DOHH2 (cell line): ENCODE measurements around the gene MYH11.
"Not testable (repeated sequence)": the region's sequence is repeated elsewhere in the genome, so short reads cannot be mapped to it uniquely, and the experiment has no call there.

Experiments used
- H3F3A ChIP-seq: fragments of 200-600 bp; sonication (generic), shearing (Covaris generic); 2 replicates; pipeline ENCODE4 v1.6.0; 2016; ENCODE audit warnings: antibody characterized with exemption, mild to moderate bottlenecking; ENCODE audit not compliant: control insufficient read depth, insufficient read depth
- H3K27ac ChIP-seq: fragments of 200-600 bp; sonication (generic); 2 replicates; pipeline ENCODE4 v1.5.1; 2014; ENCODE audit warnings: low read depth, mild to moderate bottlenecking, low read length, moderate library complexity
- H3K27me3 ChIP-seq: fragments of 200-600 bp; sonication (generic); 2 replicates; pipeline ENCODE4 v1.6.1; 2014; ENCODE audit warnings: mild to moderate bottlenecking, low read length, mixed read lengths; ENCODE audit not compliant: control insufficient read depth
- H3K36me3 ChIP-seq: fragments of 200-600 bp; sonication (generic); 2 replicates; pipeline ENCODE4 v1.6.1; 2014; ENCODE audit warnings: mild to moderate bottlenecking, low read length, moderate library complexity, mixed read lengths; ENCODE audit not compliant: control insufficient read depth
- H3K4me1 ChIP-seq: fragments of 200-600 bp; sonication (generic); 2 replicates; pipeline ENCODE4 v1.6.1; 2014; ENCODE audit warnings: mild to moderate bottlenecking, low read length, mixed read lengths; ENCODE audit not compliant: control insufficient read depth
- H3K4me2 ChIP-seq: fragments of 200-600 bp; sonication (generic); 2 replicates; pipeline ENCODE4 v1.6.0; 2014; ENCODE audit warnings: mild to moderate bottlenecking, low read length, moderate library complexity
- H3K4me3 ChIP-seq: fragments of 200-600 bp; sonication (generic); 2 replicates; pipeline ENCODE4 v1.5.1; 2014; ENCODE audit warnings: mild to moderate bottlenecking, low read length, mixed read lengths
- H3K79me2 ChIP-seq: fragments of 200-600 bp; sonication (generic); 2 replicates; pipeline ENCODE4 v1.6.1; 2014; ENCODE audit warnings: mild to moderate bottlenecking, low read length, mixed read lengths; ENCODE audit not compliant: control insufficient read depth
- H3K9me2 ChIP-seq: fragments of 200-600 bp; sonication (generic); replicated peaks from 2 replicates; pipeline ENCODE4 v1.6.1; 2014; ENCODE audit warnings: mild to moderate bottlenecking, low read length, mixed read lengths; ENCODE audit not compliant: control insufficient read depth
- H3K9me3 ChIP-seq: fragments of 200-600 bp; sonication (generic); 2 replicates; pipeline ENCODE4 v1.6.1; 2014; ENCODE audit warnings: antibody characterized with exemption, low read length, mixed read lengths; ENCODE audit not compliant: control insufficient read depth, insufficient read depth
- H4K20me1 ChIP-seq: fragments of 200-600 bp; sonication (generic); 2 replicates; pipeline ENCODE4 v1.6.0; 2014; ENCODE audit warnings: low read depth, mild to moderate bottlenecking, antibody characterized with exemption, low read length, moderate library complexity; ENCODE audit not compliant: control insufficient read depth, insufficient read depth
- CTCF ChIP-seq: fragments of 200-600 bp; sonication (generic); IDR thresholded peaks from one replicate; pipeline ENCODE4 v1.5.1; 2014; ENCODE audit warnings: antibody characterized with exemption, mild to moderate bottlenecking, low read depth, low read length; ENCODE audit not compliant: poor library complexity, severe bottlenecking
- EZH2phosphoT487 ChIP-seq: fragments of 200-600 bp; sonication (generic); IDR thresholded peaks from 2 replicates; pipeline ENCODE4 v1.6.1; 2017; ENCODE audit warnings: borderline replicate concordance, mild to moderate bottlenecking, antibody characterized with exemption, low read length, moderate library complexity, mixed read lengths

Gene MYH11

GRCh38 chr16:15658556-15658955 lies 198.3 kb downstream of the MYH11 start:
- Histone ChIP-seq H3K9me2 (no peaks in the 10 kb centered on the region), H3K4me1 (peaks cover 28% of the 10 kb centered on the region), H3K27me3 (no peaks in the 10 kb centered on the region), H3K27ac (peak overlapping the region; percentile 71), H3K79me2 (peaks cover 91% of the 10 kb centered on the region), H3K36me3 (peaks cover 43% of the 10 kb centered on the region), H3K9me3 (no peaks in the 10 kb centered on the region), H4K20me1 (0 out of 2 replicates have a peak, but pooled peaks cover 19% of the 10 kb centered on the region), H3F3A (peaks cover 7% of the 10 kb centered on the region), H3K4me2 (peak overlapping the region; percentile 74), H3K4me3 (peak overlapping the region; percentile 57)
- TF ChIP-seq CTCF (no peak), EZH2phosphoT487 (no peak)

- Histone ChIP-seq H3K4me1 (peaks cover 32% of the 10 kb centered on the region), H3K9me2 (no peaks in the 10 kb centered on the region), H3K4me2 (peak overlapping the region; percentile 74), H4K20me1 (0 out of 2 replicates have a peak, but pooled peaks cover 22% of the 10 kb centered on the region), H3K4me3 (peak overlapping the region; percentile 8; the same call in 1 of the 2 replicates), H3K79me2 (peaks cover 91% of the 10 kb centered on the region), H3K36me3 (peaks cover 44% of the 10 kb centered on the region), H3K27ac (peak overlapping the region; percentile 71; the same call in 1 of the 2 replicates), H3K9me3 (no peaks in the 10 kb centered on the region), H3F3A (peaks cover 7% of the 10 kb centered on the region), H3K27me3 (no peaks in the 10 kb centered on the region)
- TF ChIP-seq EZH2phosphoT487: no peak
- TF ChIP-seq CTCF: no peak
Observed at GRCh38 chr16:15658149-15658548, 198.7 kb downstream of the MYH11 start.

- H3K4me2 ChIP-seq, H3K9me2 ChIP-seq, H3K9me3 ChIP-seq, H3K27ac ChIP-seq, H3K4me3 ChIP-seq, H3F3A ChIP-seq, H3K27me3 ChIP-seq: not testable (repeated sequence)
- Histone ChIP-seq H3K36me3 (peaks cover 43% of the 10 kb centered on the region), H3K4me1 (peaks cover 46% of the 10 kb centered on the region), H4K20me1 (0 out of 2 replicates have a peak, but pooled peaks cover 21% of the 10 kb centered on the region), H3K79me2 (peaks cover 94% of the 10 kb centered on the region)
Observed at GRCh38 chr16:15655561-15655960, 201.3 kb downstream of the MYH11 start.

GRCh38 chr16:15654591-15654990 lies 202.2 kb downstream of the MYH11 start:
- Histone ChIP-seq H3K4me2 (no peak overlapping the region), H3K9me3 (no peaks in the 10 kb centered on the region), H3K9me2 (no peaks in the 10 kb centered on the region), H3K36me3 (peaks cover 41% of the 10 kb centered on the region), H3K4me3 (no peak overlapping the region), H4K20me1 (0 out of 2 replicates have a peak, but pooled peaks cover 15% of the 10 kb centered on the region), H3K27me3 (no peaks in the 10 kb centered on the region), H3K79me2 (peaks cover 91% of the 10 kb centered on the region), H3K27ac (no peak overlapping the region), H3K4me1 (peaks cover 47% of the 10 kb centered on the region), H3F3A (peaks cover 7% of the 10 kb centered on the region)
- no peak for TF ChIP-seq EZH2phosphoT487
- no peak for TF ChIP-seq CTCF
